ENCODE results near the gene RNU7-1. TPM values are rescaled to one million over a fixed set of nuclear protein-coding genes. Genes with fewer than 3 reads are reported as not detected.
A peak's percentile ranks its signal among the peaks of the same experiment; 100 is the strongest.

Gene RNU7-1
- total RNA-seq, 1 donor from 2014 or later = not detected

DNA sequence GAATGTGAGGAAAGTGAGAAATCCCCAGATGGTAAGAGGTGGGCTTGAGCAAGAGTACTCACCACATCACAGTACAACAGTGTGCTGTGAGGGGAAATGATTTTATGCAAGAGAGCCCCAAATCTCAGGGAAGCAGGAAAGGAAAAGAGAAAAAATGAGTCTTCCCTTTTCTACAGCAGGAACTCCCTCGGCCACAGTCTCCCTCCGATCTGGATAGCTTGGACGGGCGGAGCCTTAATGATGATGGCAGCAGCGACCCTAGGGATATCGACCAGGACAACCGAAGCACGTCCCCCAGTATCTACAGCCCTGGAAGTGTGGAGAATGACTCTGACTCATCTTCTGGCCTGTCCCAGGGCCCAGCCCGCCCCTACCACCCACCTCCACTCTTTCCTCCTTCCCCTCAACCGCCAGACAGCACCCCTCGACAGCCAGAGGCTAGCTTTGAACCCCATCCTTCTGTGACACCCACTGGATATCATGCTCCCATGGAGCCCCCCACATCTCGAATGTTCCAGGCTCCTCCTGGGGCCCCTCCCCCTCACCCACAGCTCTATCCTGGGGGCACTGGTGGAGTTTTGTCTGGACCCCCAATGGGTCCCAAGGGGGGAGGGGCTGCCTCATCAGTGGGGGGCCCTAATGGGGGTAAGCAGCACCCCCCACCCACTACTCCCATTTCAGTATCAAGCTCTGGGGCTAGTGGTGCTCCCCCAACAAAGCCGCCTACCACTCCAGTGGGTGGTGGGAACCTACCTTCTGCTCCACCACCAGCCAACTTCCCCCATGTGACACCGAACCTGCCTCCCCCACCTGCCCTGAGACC lies 8.0 kb upstream of the RNU7-1 start:
- DNase-seq (ENCODE audit: low spot score) (no peak), ATAC-seq (peak; percentile 6)
- intact Hi-C loops (cut with DNase I) = no loop called here

DNA sequence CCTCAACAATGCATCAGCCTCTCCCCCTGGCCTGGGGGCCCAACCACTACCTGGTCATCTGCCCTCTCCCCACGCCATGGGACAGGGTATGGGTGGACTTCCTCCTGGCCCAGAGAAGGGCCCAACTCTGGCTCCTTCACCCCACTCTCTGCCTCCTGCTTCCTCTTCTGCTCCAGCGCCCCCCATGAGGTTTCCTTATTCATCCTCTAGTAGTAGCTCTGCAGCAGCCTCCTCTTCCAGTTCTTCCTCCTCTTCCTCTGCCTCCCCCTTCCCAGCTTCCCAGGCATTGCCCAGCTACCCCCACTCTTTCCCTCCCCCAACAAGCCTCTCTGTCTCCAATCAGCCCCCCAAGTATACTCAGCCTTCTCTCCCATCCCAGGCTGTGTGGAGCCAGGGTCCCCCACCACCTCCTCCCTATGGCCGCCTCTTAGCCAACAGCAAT lies 7.4 kb upstream of the RNU7-1 start:
- no peak for ATAC-seq
- intact Hi-C loops (cut with DNase I) = no loop called here
- no peak for DNase-seq (ENCODE audit: low spot score)

DNA sequence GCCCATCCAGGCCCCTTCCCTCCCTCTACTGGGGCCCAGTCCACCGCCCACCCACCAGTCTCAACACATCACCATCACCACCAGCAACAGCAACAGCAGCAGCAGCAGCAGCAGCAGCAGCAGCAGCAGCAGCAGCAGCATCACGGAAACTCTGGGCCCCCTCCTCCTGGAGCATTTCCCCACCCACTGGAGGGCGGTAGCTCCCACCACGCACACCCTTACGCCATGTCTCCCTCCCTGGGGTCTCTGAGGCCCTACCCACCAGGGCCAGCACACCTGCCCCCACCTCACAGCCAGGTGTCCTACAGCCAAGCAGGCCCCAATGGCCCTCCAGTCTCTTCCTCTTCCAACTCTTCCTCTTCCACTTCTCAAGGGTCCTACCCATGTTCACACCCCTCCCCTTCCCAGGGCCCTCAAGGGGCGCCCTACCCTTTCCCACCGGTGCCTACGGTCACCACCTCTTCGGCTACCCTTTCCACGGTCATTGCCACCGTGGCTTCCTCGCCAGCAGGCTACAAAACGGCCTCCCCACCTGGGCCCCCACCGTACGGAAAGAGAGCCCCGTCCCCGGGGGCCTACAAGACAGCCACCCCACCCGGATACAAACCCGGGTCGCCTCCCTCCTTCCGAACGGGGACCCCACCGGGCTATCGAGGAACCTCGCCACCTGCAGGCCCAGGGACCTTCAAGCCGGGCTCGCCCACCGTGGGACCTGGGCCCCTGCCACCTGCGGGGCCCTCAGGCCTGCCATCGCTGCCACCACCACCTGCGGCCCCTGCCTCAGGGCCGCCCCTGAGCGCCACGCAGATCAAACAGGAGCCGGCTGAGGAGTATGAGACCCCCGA lies 6.8 kb upstream of the RNU7-1 start:
- DNase-seq (ENCODE audit: low spot score) (peak; percentile 76), ATAC-seq (peak; percentile 23)
- intact Hi-C loops (cut with DNase I) = no loop called here

DNA sequence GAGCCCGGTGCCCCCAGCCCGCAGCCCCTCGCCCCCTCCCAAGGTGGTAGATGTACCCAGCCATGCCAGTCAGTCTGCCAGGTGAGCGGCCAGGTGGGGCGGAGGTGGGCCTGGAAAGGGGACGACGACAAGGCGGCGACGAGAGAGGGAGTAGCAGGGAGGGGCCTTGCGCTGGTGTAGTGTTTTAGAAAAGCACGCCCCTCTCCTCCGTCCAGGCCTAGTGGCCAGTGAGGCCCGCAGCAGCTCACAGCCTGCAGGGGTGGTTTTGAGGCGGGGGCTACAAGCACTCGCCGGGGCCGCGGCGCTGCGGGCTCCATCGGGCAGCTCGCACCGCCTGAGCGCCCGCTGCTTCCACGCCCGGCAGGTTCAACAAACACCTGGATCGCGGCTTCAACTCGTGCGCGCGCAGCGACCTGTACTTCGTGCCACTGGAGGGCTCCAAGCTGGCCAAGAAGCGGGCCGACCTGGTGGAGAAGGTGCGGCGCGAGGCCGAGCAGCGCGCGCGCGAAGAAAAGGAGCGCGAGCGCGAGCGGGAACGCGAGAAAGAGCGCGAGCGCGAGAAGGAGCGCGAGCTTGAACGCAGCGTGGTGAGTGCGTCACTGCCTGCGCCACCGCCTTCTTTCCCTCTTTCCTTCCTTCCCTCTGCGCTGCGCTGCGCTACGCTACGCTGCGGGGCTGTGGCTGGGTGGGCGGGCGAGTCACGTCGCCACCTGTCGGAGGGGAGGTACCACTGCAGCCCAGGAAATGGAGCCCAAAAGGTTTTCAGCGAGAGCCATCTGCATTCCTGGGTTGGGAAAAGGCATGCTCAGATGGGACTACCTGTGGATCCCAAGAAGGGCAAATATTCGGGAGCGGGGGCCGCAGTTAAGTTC lies 5.9 kb upstream of the RNU7-1 start:
- intact Hi-C loops (cut with DNase I) = no loop called here
- peak; percentile 89 for ATAC-seq
- peak; percentile 94 for DNase-seq (ENCODE audit: low spot score)

DNA sequence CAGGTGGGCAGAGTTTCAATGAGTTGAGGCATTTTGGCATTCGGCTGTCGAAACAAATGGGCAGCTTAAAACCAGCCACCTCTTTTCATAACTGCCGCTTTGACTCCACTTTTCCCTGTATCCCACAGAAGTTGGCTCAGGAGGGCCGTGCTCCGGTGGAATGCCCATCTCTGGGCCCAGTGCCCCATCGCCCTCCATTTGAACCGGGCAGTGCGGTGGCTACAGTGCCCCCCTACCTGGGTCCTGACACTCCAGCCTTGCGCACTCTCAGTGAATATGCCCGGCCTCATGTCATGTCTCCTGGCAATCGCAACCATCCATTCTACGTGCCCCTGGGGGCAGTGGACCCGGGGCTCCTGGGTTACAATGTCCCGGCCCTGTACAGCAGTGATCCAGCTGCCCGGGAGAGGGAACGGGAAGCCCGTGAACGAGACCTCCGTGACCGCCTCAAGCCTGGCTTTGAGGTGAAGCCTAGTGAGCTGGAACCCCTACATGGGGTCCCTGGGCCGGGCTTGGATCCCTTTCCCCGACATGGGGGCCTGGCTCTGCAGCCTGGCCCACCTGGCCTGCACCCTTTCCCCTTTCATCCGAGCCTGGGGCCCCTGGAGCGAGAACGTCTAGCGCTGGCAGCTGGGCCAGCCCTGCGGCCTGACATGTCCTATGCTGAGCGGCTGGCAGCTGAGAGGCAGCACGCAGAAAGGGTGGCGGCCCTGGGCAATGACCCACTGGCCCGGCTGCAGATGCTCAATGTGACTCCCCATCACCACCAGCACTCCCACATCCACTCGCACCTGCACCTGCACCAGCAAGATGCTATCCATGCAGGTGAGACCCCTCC lies 5.0 kb upstream of the RNU7-1 start:
- ATAC-seq (peak; percentile 2), DNase-seq (ENCODE audit: low spot score) (peak; percentile 72)
- intact Hi-C loops (cut with DNase I) = no loop called here

DNA sequence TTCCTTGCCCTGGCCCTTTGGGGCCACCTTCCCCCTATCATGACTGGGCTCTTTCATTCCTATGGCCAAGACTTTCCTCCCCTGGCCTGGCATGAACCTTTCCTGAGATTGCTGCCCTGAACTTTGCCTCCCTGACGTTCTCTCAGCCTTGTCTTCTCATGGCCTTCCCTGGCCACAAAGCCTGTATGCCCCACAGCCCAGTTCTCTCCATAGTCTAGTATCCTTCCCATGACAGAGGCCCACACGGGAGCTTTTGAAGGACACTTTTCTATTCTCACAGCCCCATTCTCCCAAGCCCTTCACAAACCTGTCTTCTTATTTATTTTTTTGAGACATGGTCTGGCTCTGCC lies 4.5 kb upstream of the RNU7-1 start:
- DNase-seq (ENCODE audit: low spot score) = no peak
- no peak for ATAC-seq
- intact Hi-C loops (cut with DNase I) = no loop called here

DNA sequence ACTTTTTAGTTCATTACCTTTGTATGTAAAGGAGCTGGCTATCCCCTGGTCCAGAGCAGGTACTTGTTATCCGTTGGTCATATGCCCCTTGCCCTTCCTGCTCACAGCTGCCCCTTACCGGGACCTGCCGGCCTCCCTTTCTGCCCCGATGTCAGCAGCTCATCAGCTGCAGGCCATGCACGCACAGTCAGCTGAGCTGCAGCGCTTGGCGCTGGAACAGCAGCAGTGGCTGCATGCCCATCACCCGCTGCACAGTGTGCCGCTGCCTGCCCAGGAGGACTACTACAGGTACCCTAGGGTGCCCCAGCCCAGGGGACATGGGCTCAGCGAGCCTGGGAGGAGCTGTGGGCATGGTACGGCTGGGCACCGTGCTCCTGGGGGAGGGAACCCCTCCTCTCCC lies 2.3 kb upstream of the RNU7-1 start:
- ATAC-seq = no peak
- intact Hi-C loops (cut with DNase I) = loop anchor here (5.0 kb wide), 1 partner anchor 859 kb away; no protein-coding TSS in a partner anchor
- DNase-seq (ENCODE audit: low spot score) = no peak

DNA sequence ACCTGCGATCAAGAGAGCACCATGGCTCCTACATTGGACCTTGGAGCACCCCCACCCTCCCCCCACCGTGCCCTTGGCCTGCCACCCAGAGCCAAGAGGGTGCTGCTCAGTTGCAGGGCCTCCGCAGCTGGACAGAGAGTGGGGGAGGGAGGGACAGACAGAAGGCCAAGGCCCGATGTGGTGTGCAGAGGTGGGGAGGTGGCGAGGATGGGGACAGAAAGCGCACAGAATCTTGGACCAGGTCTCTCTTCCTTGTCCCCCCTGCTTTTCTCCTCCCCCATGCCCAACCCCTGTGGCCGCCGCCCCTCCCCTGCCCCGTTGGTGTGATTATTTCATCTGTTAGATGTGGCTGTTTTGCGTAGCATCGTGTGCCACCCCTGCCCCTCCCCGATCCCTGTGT lies 1.8 kb upstream of the RNU7-1 start:
- ATAC-seq = no peak
- DNase-seq (ENCODE audit: low spot score) = no peak
- intact Hi-C loops (cut with DNase I) = loop anchor here (5.0 kb wide), 1 partner anchor 859 kb away; no protein-coding TSS in a partner anchor

DNA sequence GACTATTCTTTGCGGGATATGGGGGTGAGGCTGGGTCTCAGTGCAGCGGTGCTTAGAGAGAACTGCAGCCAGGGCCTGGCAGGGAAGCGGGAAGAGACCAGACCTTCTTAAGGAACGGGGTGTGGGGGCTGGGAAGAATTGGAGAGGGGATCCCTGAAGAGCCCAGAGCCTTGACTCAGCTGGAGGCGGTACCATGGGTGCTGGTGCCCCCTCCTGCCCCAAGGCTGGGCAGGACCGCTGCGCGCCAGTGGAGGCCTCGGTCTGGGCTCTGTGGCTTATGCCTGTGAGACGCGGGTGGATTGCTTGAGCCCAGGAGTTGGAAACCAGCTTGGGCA lies 1.3 kb upstream of the RNU7-1 start:
- no peak for DNase-seq (ENCODE audit: low spot score)
- intact Hi-C loops (cut with DNase I) = loop anchor here (5.0 kb wide), 1 partner anchor 860 kb away; no protein-coding TSS in a partner anchor
- no peak for ATAC-seq

DNA sequence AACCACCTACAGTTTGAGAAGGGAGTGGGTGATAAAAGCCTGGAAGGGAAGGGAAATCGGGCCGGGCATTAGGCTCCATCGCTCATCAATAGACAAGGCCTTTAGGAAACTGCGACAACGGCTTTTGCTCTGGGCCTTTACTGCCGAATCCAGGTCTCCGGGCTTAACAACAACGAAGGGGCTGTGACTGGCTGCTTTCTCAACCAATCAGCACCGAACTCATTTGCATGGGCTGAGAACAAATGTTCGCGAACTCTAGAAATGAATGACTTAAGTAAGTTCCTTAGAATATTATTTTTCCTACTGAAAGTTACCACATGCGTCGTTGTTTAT lies 261 bp upstream of the RNU7-1 start:
- intact Hi-C loops (cut with DNase I) = loop anchor here (5.0 kb wide), 1 partner anchor 861 kb away; no protein-coding TSS in a partner anchor
- DNase-seq (ENCODE audit: low spot score) (peak; percentile 85), ATAC-seq (peak; percentile 78)

DNA sequence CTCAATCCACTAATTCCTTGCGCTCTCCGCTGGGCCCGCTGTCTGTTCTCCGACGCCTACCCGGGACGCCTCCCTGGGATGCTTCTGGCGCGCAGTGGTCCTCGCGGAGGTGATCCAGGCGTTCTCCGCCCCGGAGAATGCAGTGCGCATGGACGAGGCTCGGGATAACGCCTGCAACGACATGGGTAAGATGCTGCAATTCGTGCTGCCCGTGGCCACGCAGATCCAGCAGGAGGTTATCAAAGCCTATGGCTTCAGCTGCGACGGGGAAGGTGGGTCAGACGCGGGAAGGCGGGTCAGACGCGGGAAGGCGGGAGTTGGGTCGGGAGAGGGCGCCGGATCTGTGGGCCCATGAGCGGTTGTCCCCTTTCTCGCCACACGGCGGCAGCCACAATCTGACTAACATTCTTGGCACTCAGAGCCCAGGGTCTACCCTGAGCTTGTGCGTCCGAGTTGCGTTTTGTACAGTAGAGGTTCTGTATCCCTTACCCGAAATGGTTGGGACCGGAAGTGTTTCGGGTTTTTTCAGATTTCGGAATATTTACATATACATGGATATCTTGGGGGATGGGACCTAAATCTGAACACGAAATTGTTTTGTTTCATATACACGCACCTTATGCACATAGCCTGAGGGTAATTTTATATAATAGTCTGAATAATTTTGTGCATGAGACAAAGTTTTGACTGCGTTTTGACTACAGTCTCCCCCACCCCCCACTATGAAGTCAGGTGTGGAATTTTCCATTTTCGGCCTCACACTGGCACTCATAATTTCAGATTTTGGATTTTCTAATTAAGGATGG lies 968 bp downstream of the RNU7-1 start:
- DNase-seq (ENCODE audit: low spot score) (peak; percentile 96), ATAC-seq (peak; percentile 85)
- intact Hi-C loops (cut with DNase I) = loop anchor here (5.0 kb wide), 1 partner anchor 862 kb away; no protein-coding TSS in a partner anchor

DNA sequence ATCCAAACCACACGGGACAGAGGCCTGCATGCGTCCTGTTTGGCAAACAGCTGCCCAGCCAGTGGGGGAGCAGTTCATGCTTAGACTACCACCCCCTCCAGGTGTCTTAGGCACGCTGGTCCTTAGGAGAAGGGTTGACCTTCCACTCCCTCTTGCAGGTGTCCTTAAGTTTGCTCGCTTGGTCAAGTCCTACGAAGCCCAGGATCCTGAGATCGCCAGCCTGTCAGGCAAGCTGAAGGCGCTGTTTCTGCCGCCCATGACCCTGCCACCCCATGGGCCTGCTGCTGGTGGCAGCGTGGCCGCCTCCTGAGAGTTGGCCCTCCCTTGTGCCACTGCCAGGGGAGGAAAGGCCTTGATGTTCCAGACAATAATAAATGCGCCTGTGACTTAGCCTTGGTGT lies 2.0 kb downstream of the RNU7-1 start:
- intact Hi-C loops (cut with DNase I) = no loop called here
- ATAC-seq (no peak), DNase-seq (ENCODE audit: low spot score) (no peak)

DNA sequence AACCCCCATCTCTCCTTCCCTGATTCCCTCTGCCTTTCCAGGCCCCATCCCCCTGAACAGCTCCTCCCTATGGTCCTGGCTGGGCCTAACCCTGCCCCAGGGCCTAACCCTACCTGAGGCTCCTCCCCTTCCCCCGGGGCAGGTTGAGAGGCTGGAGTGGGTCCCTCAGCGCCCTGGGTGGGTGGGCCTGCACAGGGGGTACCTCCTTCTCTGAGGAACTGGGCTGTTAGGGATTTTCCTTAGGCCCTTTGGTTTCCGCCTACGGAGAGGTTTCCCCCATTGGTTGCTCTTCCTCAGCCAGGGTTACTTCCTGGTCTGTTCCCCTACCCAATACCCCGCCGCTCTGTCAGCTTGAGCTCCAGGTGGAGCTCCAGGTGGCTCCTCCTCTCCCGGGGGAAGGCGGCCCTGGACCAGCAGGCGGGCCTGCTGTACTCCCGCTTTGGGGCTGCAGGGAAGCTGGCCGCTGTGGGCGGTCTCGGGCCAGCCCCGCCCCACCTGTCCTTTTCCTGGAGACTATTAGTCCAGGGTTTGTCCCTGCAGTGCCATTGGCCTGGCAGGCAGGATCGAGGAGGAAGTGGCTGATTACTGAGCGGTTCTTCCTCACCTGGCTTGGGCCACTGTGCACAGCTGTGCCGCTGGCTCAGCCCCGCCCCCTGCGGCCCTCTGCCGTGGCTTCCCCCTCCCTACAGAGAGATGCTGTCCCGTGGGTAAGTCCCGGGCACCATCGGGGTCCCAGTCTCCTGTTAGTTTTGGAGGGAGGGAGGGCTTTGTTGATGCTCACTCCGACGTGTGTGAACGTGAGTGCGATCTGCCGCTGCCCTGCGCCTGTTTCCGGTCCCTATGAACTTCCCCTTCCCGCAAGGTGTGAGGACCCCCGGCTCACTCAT lies 2.7 kb downstream of the RNU7-1 start:
- intact Hi-C loops (cut with DNase I) = no loop called here
- no peak for DNase-seq (ENCODE audit: low spot score)
- no peak for ATAC-seq

DNA sequence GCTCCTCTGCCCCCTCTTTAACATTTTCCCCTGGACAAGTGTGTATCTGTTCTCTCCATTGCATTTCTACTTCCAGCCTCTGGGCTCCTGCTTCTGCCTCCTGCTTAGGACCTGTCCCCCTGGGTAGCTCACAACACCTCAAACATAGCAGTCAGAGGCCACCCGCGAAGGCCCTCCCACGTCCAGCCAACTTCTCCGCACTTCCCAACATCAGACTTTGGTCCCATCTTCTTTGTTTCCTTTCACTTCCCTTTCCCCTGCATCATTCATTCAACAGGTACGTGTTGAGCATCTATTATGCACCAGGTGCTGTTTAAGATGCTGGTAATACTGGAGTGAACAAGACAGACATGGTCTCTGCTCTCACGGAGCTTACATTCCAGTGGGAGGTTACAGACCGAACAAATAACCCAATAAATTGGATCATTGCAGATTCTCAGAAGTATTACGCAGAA lies 3.3 kb downstream of the RNU7-1 start:
- ATAC-seq (no peak), DNase-seq (ENCODE audit: low spot score) (no peak)
- intact Hi-C loops (cut with DNase I) = no loop called here

DNA sequence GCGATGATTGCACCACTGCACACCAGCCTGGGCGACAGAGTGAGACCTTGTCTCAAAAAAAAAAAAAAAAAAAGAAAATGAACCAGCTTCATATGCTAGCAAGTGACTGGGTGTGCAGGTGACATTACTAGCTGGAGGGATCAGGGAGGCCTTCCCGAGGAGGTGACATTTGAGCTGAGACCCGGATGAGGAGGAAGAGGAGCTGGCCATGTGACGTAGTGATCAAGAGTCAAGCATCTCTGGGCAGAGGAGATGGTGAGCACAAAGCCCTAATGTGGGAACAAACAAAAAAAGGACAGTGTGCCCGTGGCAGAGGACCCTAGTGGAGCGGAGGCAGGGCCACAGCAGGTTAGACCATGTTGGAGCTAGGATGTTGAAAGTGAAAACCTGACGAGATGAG lies 4.0 kb downstream of the RNU7-1 start:
- intact Hi-C loops (cut with DNase I) = no loop called here
- no peak for ATAC-seq
- no peak for DNase-seq (ENCODE audit: low spot score)

DNA sequence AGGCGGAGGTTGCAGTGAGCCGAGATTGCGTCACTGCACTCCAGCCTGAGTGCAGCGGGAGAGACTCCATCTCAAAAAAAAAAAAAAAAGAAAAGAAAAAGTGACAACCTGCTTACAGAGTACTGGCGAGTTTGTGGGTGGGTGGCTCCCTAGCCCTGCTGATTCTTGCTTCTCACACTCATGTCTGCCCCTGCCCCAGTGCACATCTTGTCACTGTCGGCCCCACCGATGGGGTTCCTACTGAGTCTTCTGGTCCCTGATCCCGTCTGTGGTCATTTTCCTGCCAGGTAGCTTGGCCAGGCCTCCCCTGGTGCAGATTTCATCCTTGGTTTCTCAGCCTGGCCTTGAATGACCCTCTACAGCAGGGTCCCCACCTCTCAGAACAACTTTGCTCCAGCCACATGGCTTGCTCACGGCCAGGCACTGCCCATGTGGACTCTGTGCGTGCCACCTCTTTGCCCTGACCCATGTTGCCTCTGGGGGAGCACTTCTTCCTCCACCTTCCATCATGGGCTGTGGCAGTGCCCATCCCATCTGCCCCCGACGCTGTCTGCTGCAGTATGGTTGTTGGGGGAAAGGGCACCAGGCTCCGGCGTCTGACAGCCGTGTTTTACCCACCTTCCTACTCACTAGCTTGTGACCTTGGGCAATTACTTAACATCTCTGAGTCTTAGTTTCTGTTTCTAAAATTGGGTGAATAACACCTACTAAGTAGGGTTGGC lies 5.4 kb downstream of the RNU7-1 start:
- ATAC-seq (no peak), DNase-seq (ENCODE audit: low spot score) (no peak)
- intact Hi-C loops (cut with DNase I) = no loop called here
